GM12864 (cell line): ENCODE results near the gene FCRLA.
A peak's percentile ranks its signal among the peaks of the same experiment; 100 is the strongest.
"Not testable (repeated sequence)": the region's sequence is repeated elsewhere in the genome, so short reads cannot be mapped to it uniquely, and the experiment has no call there.

Experiments used
- DNase-seq: peaks from one replicate; pipeline ENCODE4 v3.0.0-alpha.2; 2011; ENCODE audit warnings: low read depth
- H3K4me3 ChIP-seq: 2 replicates; pipeline ENCODE4 v1.5.1; 2011; ENCODE audit warnings: mild to moderate bottlenecking, low read depth, low read length, control low read depth
- CTCF ChIP-seq: IDR thresholded peaks from 2 replicates; pipeline ENCODE4 v1.5.1; 2011; ENCODE audit warnings: low read depth, mild to moderate bottlenecking, moderate library complexity, low read length, control low read depth, inconsistent platforms; ENCODE audit errors: missing control alignments

The FCRLA gene

GRCh38 chr1:161720422-161720821 is 13.4 kb downstream of the FCRLA start:
- no peak overlapping the region for H3K4me3 ChIP-seq
- TF ChIP-seq CTCF = no peak

GRCh38 chr1:161720956-161721737 is 14.1 kb downstream of the FCRLA start, which contains the start of gene FCRLB:
Gene FCRLB, plus strand, starts transcription at chr1:161721544. Its CDS starts 1,129 bp downstream, at chr1:161722673.
- DNase-seq = no peak
- H3K4me3 ChIP-seq = no peak within 1 kb of the TSS
- TF ChIP-seq CTCF = no peak

More at GRCh38 chr1:161720422-161720821, 13.4 kb downstream of the FCRLA start:
- no peak for DNase-seq

- TF ChIP-seq CTCF = no peak
- no peak for DNase-seq
Measured at GRCh38 chr1:161721738-161722343, 14.8 kb downstream of the FCRLA start.

GRCh38 chr1:161722406-161722805 is 15.4 kb downstream of the FCRLA start:
- H3K4me3 ChIP-seq = no peak overlapping the region
- no peak for TF ChIP-seq CTCF
- no peak for DNase-seq

More at GRCh38 chr1:161721738-161722343, 14.8 kb downstream of the FCRLA start:
- H3K4me3 ChIP-seq = no peak overlapping the region

GRCh38 chr1:161723459-161724141 is 16.6 kb downstream of the FCRLA start:
- no peak overlapping the region for H3K4me3 ChIP-seq
- DNase-seq = no peak
- no peak for TF ChIP-seq CTCF

- peak overlapping the region; percentile 74 for H3K4me3 ChIP-seq
- DNase-seq = not testable (repeated sequence)
Measured at GRCh38 chr1:161725258-161725907, 18.4 kb downstream of the FCRLA start.
